HCT116 (cell line): ENCODE data around the gene MAN2B1. TPM values are rescaled to one million over a fixed set of nuclear protein-coding genes. Genes with fewer than 3 reads are reported as not detected.

Experiments
- ATAC-seq: fragments of 200-7000 bp; cut with Tn5 transposase; 2 replicates; pipeline ENCODE4 v1.9.1; 2020; ENCODE audit warnings: mild to moderate bottlenecking, moderate library complexity
- BruUV-seq: library from RNA; stranded (reverse); fragments of 400-500 nt; replicated peaks from 2 replicates; lab custom pipeline; 2021; lab: Mats Ljungman, UMichigan
- CTCF ChIA-PET: fragments of 300-600 bp; sonication (Branson Sonifier 250); formaldehyde crosslinking; loops from one replicate; lab custom pipeline; 2021; ENCODE audit warnings: antibody characterized with exemption; lab: Charles Lee
- POLR2A ChIA-PET: fragments of 300-600, 350-600 bp; sonication (Branson Sonifier 250); formaldehyde crosslinking; loops from one replicate; lab custom pipeline; 2021; ENCODE audit warnings: antibody characterized with exemption; lab: Charles Lee
- RAD21 ChIA-PET, 2 experiments: fragments of 300-600 bp; sonication (Branson Sonifier 250); formaldehyde crosslinking; loops; one replicate each; lab custom pipeline; 2023; ENCODE audit warnings: low total read pairs in 2 of 2; ENCODE audit not compliant: uncharacterized antibody in 2 of 2, unreplicated experiment in 2 of 2, low non-redundant PET in 1 of 2; lab: Charles Lee
- DNase-seq: peaks from one replicate; pipeline ENCODE4 v3.0.0-alpha.2; 2010; ENCODE audit warnings: low read depth, low spot score
- H2AFZ ChIP-seq: fragments of 200-600 bp; shearing (Covaris generic), sonication (generic); 2 replicates; pipeline ENCODE4 v1.6.1; 2017; ENCODE audit warnings: low read depth, mixed run types, mixed read lengths, antibody characterized with exemption, low read length; ENCODE audit not compliant: poor library complexity, severe bottlenecking
- H3K27ac ChIP-seq: 2 replicates; pipeline ENCODE4 v1.5.1; 2012; ENCODE audit warnings: low read depth, low read length
- H3K27me3 ChIP-seq: fragments of 200-600 bp; sonication (generic); 2 replicates; pipeline ENCODE4 v1.6.1; 2016; ENCODE audit warnings: mixed run types, low read length, mixed read lengths; ENCODE audit not compliant: insufficient read depth
- H3K36me3 ChIP-seq, 2 experiments: fragments of 200-500 bp in 1 of 2; fragments of 200-600 bp in 1 of 2; sonication (Bioruptor generic) in 1 of 2; sonication (generic) in 1 of 2; 2 replicates each; pipeline versions ENCODE4 v1.5.1 to v1.6.1; 2014 to 2016; ENCODE audit warnings: low read length in 2 of 2, inconsistent platforms in 1 of 2, mixed read lengths in 1 of 2, mixed run types in 1 of 2; ENCODE audit not compliant: insufficient read depth in 2 of 2, control insufficient read depth in 1 of 2
- H3K4me1 ChIP-seq, 2 experiments: fragments of 200-600 bp in 1 of 2; sonication (generic) in 1 of 2; 2 replicates each; pipeline versions ENCODE4 v1.5.1 to v1.6.1; 2012 to 2017; ENCODE audit warnings: low read length in 2 of 2, inconsistent platforms in 1 of 2, mild to moderate bottlenecking in 1 of 2, mixed read lengths in 1 of 2, mixed run types in 1 of 2, moderate library complexity in 1 of 2; ENCODE audit not compliant: insufficient read depth in 2 of 2, control insufficient read depth in 1 of 2
- H3K4me2 ChIP-seq: fragments of 200-600 bp; sonication (generic); 2 replicates; pipeline ENCODE4 v1.6.1; 2017; ENCODE audit warnings: mixed run types, low read length, mixed read lengths
- H3K4me3 ChIP-seq, 2 experiments: fragments of 200-600 bp in 1 of 2; sonication (generic) in 1 of 2; replicated peaks in 1 of 2; 2 replicates each; pipeline ENCODE4 v1.5.1; 2011 to 2016; ENCODE audit warnings: low read length in 2 of 2, control low read depth in 1 of 2, low read depth in 1 of 2, mild to moderate bottlenecking in 1 of 2, mixed read lengths in 1 of 2, mixed run types in 1 of 2
- H3K79me2 ChIP-seq: fragments of 200-600 bp; sonication (generic); 2 replicates; pipeline ENCODE4 v1.6.1; 2017; ENCODE audit warnings: mild to moderate bottlenecking, mixed run types, low read length, moderate library complexity, mixed read lengths; ENCODE audit not compliant: insufficient read depth
- H3K9ac ChIP-seq: fragments of 200-600 bp; sonication (generic); 2 replicates; pipeline ENCODE4 v1.6.1; 2016; ENCODE audit warnings: low read length, mixed read lengths
- H3K9me2 ChIP-seq: fragments of 200-600 bp; sonication (generic), shearing (Covaris generic); 2 replicates; pipeline ENCODE4 v1.6.1; 2017; ENCODE audit warnings: mixed run types, mild to moderate bottlenecking, moderate library complexity; ENCODE audit not compliant: insufficient read depth
- H3K9me3 ChIP-seq, 2 experiments: fragments of 200-500 bp in 1 of 2; fragments of 200-600 bp in 1 of 2; sonication (Bioruptor generic) in 1 of 2; sonication (generic) in 1 of 2; 2 replicates each; pipeline ENCODE4 v1.6.1; 2014 to 2017; ENCODE audit warnings: low read length in 2 of 2, mixed read lengths in 2 of 2, inconsistent platforms in 1 of 2, low read depth in 1 of 2, mild to moderate bottlenecking in 1 of 2, mixed run types in 1 of 2, moderate library complexity in 1 of 2; ENCODE audit not compliant: control insufficient read depth in 1 of 2, insufficient read depth in 1 of 2
- H4K20me1 ChIP-seq: fragments of 200-600 bp; sonication (generic), shearing (Covaris generic); 2 replicates; pipeline ENCODE4 v1.6.1; 2017; ENCODE audit warnings: mixed run types, mild to moderate bottlenecking, moderate library complexity; ENCODE audit not compliant: insufficient read depth
- EZH2 ChIP-seq: fragments of 200-600 bp; sonication (generic); IDR thresholded peaks from 2 replicates; pipeline ENCODE4 v1.6.1; 2017; ENCODE audit warnings: antibody characterized with exemption, mixed run types
- EZH2phosphoT487 ChIP-seq: fragments of 200-600 bp; IDR thresholded peaks from 2 replicates; pipeline ENCODE4 v1.6.1; 2018; ENCODE audit warnings: antibody characterized with exemption, borderline replicate concordance
- JUND ChIP-seq: IDR thresholded peaks from 2 replicates; pipeline ENCODE4 v1.6.1; 2012
- POLR2AphosphoS5 ChIP-seq: IDR thresholded peaks from 2 replicates; pipeline ENCODE4 v1.6.1; 2011; ENCODE audit warnings: mild to moderate bottlenecking, low read depth, low read length, moderate library complexity
- RAD21 ChIP-seq: IDR thresholded peaks from 2 replicates; pipeline ENCODE4 v1.6.1; 2012; ENCODE audit warnings: low read depth, mild to moderate bottlenecking
- SP1 ChIP-seq: IDR thresholded peaks from 2 replicates; pipeline ENCODE4 v1.6.1; 2012; ENCODE audit warnings: low read depth
- TCF7L2 ChIP-seq: IDR thresholded peaks from 2 replicates; pipeline ENCODE4 v1.7.0; 2011; ENCODE audit warnings: borderline replicate concordance, inconsistent platforms; ENCODE audit not compliant: insufficient read depth, insufficient read length; ENCODE audit errors: extremely low read depth
- YY1 ChIP-seq: IDR thresholded peaks from 2 replicates; pipeline ENCODE4 v1.6.1; 2011; ENCODE audit warnings: low read length, low read depth, moderate library complexity, mild to moderate bottlenecking; ENCODE audit not compliant: insufficient replicate concordance; ENCODE audit errors: extremely low read depth
- ZFX ChIP-seq: fragments of 450-650 bp; IDR thresholded peaks from 2 replicates; pipeline ENCODE4 v1.6.1; 2017
- ZNF274 ChIP-seq: fragments of 200-500 bp; sonication (Bioruptor generic); IDR thresholded peaks from 2 replicates; pipeline ENCODE4 v1.6.1; 2014; ENCODE audit warnings: mild to moderate bottlenecking, low read depth, low read length, inconsistent platforms
- intact Hi-C: fragments of 100-400 bp; cut with micrococcal nuclease; formaldehyde crosslinking; loops from 2 replicates; pipeline ENCODE4 v1.10.0; 2022
- total RNA-seq: library from RNA; stranded (reverse); gene quantifications from one replicate; pipeline ENCODE4 v1.2.1, GENCODE V29; 2021; ENCODE audit not compliant: unreplicated experiment
- TF ChIP-seq, protein P1 (sequence below): IDR thresholded peaks from 2 replicates; pipeline ENCODE4 v1.6.1; 2011; ENCODE audit warnings: mild to moderate bottlenecking, low read length, moderate library complexity; ENCODE audit not compliant: insufficient replicate concordance; ENCODE audit errors: extremely low read depth

MAN2B1 gene
- total RNA-seq, 1 experiment from 2014 or later = 48.3 TPM

DNA sequence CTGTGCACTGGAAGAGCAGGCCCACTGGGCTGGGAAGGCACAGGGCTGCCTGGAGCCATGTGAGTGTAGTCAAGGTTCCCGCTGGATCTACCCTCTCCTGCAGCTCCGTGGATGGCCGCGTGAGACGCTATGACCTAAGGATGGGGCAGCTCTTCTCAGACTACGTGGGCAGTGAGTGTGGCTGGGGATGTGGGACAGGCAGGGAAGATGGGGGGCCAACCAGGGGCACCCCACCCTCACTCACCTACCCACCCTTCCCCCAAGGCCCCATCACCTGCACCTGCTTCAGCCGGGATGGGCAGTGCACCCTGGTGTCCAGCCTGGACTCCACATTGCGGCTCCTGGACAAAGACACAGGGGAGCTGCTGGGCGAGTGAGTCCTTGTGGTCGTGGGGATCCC, 6.2 kb upstream of the MAN2B1 start:
- Histone ChIP-seq H3K4me2 (no peak overlapping the region), H3K36me3 (peaks cover 12 to 42% of the 10 kb centered on the region in 2 experiments; a peak in 3 of 4 replicates), H3K4me3 (no peak overlapping the region), H3K27ac (no peak overlapping the region), H3K9me3 (no peaks in the 10 kb centered on the region), H4K20me1 (no peaks in the 10 kb centered on the region)
- intact Hi-C loops = loop anchor here (1.0 kb wide), 1 partner anchor 108 kb away; no protein-coding TSS in a partner anchor
- POLR2A ChIA-PET = no interaction called here
- DNase-seq = no peak
- no TSS peak for BruUV-seq
- TF ChIP-seq YY1 (no peak), POLR2AphosphoS5 (no peak), TCF7L2 (no peak), EZH2 (no peak), EZH2phosphoT487 (no peak), ZFX (no peak), ZNF274 (no peak), JUND (no peak), SP1 (no peak), RAD21 (no peak)
- TF ChIP-seq, protein P1, sequence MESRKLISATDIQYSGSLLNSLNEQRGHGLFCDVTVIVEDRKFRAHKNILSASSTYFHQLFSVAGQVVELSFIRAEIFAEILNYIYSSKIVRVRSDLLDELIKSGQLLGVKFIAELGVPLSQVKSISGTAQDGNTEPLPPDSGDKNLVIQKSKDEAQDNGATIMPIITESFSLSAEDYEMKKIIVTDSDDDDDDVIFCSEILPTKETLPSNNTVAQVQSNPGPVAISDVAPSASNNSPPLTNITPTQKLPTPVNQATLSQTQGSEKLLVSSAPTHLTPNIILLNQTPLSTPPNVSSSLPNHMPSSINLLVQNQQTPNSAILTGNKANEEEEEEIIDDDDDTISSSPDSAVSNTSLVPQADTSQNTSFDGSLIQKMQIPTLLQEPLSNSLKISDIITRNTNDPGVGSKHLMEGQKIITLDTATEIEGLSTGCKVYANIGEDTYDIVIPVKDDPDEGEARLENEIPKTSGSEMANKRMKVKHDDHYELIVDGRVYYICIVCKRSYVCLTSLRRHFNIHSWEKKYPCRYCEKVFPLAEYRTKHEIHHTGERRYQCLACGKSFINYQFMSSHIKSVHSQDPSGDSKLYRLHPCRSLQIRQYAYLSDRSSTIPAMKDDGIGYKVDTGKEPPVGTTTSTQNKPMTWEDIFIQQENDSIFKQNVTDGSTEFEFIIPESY = no peak
- TF ChIP-seq, all 23 proteins: peak for 0
- Histone ChIP-seq H3K9me2 (no peaks in the 10 kb centered on the region), H2AFZ (no peak overlapping the region), H3K9ac (no peak overlapping the region), H3K79me2 (peaks cover 38% of the 10 kb centered on the region; the same call in 1 of the 2 replicates), H3K27me3 (no peaks in the 10 kb centered on the region), H3K4me1 (peaks cover 14 to 27% of the 10 kb centered on the region in 2 experiments)
- ATAC-seq = no peak
- RAD21 ChIA-PET = no interaction called here
- CTCF ChIA-PET = interaction anchor here (0.6 to 1.4 kb wide), 6 partner anchors 8 to 748 kb away, joined by 3 to 5 read pairs (median 3); partner anchors contain the start of genes DHPS and ZNF700
